GM12891 (cell line): ENCODE results near the gene MED6.

Experiments used
- PAX5 ChIP-seq: IDR thresholded peaks from 2 replicates; pipeline ENCODE4 v1.6.1; 2011; ENCODE audit warnings: low read length, moderate library complexity, mild to moderate bottlenecking; ENCODE audit not compliant: insufficient read depth, severe bottlenecking
- POLR2A ChIP-seq: IDR thresholded peaks from 2 replicates; pipeline ENCODE4 v1.6.1; 2011; ENCODE audit warnings: low read depth, low read length, control low read depth
- POLR2AphosphoS5 ChIP-seq: IDR thresholded peaks from 2 replicates; pipeline ENCODE4 v1.6.1; 2011; ENCODE audit warnings: low read depth, low read length, control low read depth
- POU2F2 ChIP-seq: IDR thresholded peaks from 2 replicates; pipeline ENCODE4 v1.6.1; 2011; ENCODE audit warnings: low read depth, mild to moderate bottlenecking, control low read depth, low read length, moderate library complexity
- SPI1 ChIP-seq: IDR thresholded peaks from 2 replicates; pipeline ENCODE4 v1.6.1; 2011; ENCODE audit warnings: low read depth, low read length, control low read depth
- TAF1 ChIP-seq: IDR thresholded peaks from 2 replicates; pipeline ENCODE4 v1.6.1; 2011; ENCODE audit warnings: low read depth, low read length, control low read depth

DNA sequence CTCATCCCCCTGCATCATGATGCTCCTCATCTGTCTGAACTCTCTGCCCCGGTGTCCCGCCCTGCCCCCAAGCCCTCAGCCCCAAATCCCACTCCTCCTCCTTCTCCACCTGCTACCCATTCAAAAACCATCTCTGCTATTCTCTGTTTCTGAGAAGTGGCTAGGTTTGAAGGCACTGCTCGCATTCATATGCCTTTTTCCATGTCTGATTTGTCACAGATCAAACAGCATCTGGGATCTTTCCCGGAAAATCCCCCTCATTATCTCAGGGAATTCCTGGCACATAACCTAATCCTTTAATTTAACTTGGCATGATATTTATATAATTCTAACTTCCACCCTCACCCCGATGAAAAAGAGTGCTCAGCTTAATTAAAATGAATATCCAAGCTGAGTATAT, 62.4 kb downstream of the MED6 start:
- no peak for TF ChIP-seq TAF1
- no peak for TF ChIP-seq POLR2A
- no peak for TF ChIP-seq POLR2AphosphoS5
- no peak for TF ChIP-seq SPI1
- TF ChIP-seq PAX5: no peak
- TF ChIP-seq POU2F2: no peak
